Measurements from ENCODE around the gene ENSA.
"Not testable (repeated sequence)": the region's sequence is repeated elsewhere in the genome, so short reads cannot be mapped to it uniquely, and the experiment has no call there.

Gene ENSA

GRCh38 chr1:150650193-150650592 lies 20.8 kb upstream of the ENSA start:
- TF ChIP-seq CTCF (IDR thresholded peaks at IDR 0.05), result no peak
- no peak overlapping the region for H3K4me3 ChIP-seq
- H3K27ac ChIP-seq, result no peak overlapping the region
- no peak for DNase-seq (ENCODE audit: low spot score)

- no peak for DNase-seq (ENCODE audit: low spot score)
- Histone ChIP-seq H3K27ac (no peak overlapping the region), H3K4me3 (no peak overlapping the region)
- TF ChIP-seq CTCF (IDR thresholded peaks at IDR 0.05), result no peak
Observed at GRCh38 chr1:150649441-150650075, 20.1 kb upstream of the ENSA start.

- Histone ChIP-seq H3K27ac (no peak overlapping the region), H3K4me3 (no peak overlapping the region)
- no peak for TF ChIP-seq CTCF (IDR thresholded peaks at IDR 0.05)
- DNase-seq (ENCODE audit: low spot score), result no peak
Observed at GRCh38 chr1:150642296-150642695, 12.9 kb upstream of the ENSA start.

- DNase-seq (ENCODE audit: low spot score); H3K4me3 ChIP-seq; H3K27ac ChIP-seq: not testable (repeated sequence)
Observed at GRCh38 chr1:150641126-150641815, 11.9 kb upstream of the ENSA start.

- not testable (repeated sequence) for DNase-seq (ENCODE audit: low spot score); H3K27ac ChIP-seq; H3K4me3 ChIP-seq
Observed at GRCh38 chr1:150638430-150638829, 9.0 kb upstream of the ENSA start.

- H3K27ac ChIP-seq; DNase-seq (ENCODE audit: low spot score); H3K4me3 ChIP-seq: not testable (repeated sequence)
Observed at GRCh38 chr1:150634839-150635622, 5.6 kb upstream of the ENSA start.

- Histone ChIP-seq H3K27ac (peak overlapping the region; percentile 93), H3K4me3 (peak overlapping the region; percentile 72)
- no peak for TF ChIP-seq CTCF (IDR thresholded peaks at IDR 0.05)
- no peak for DNase-seq (ENCODE audit: low spot score)
Observed at GRCh38 chr1:150628766-150629114, 672 bp downstream of the ENSA start.

GRCh38 chr1:150627826-150628410 lies 1.5 kb downstream of the ENSA start:
- Histone ChIP-seq H3K4me3 (peak overlapping the region; percentile 72), H3K27ac (no peak overlapping the region)
- no peak for DNase-seq (ENCODE audit: low spot score)
- no peak for TF ChIP-seq CTCF (IDR thresholded peaks at IDR 0.05)
